Right lobe of liver (tissue), 4 donors: ENCODE measurements around the gene NXF1.

ENCODE experiments used
- CTCF ChIP-seq, 4 donors: fragments of 200-600 bp in 3 of 4; fragments of 450-650 bp in 1 of 4; IDR thresholded peaks; one replicate each; pipeline versions ENCODE4 v1.5.1 to v1.8.0; 2016 to 2022; ENCODE audit warnings: antibody characterized with exemption in 4 of 4, mild to moderate bottlenecking in 2 of 4
- POLR2A ChIP-seq: fragments of 450-650 bp; IDR thresholded peaks from one replicate; pipeline ENCODE4 v1.6.1; 2017; ENCODE audit warnings: antibody characterized with exemption, mild to moderate bottlenecking
- donor health status: DM: no; HTN: no; CAD: no.
- donor health status: DM: no; HTN: no; CAD: no.
- donor health status: DM: no; HTN: yes; CAD: no.

- TF ChIP-seq POLR2A (no peak), CTCF (IDR thresholded peaks at IDR 0.05) (no peak)
These were observed 38.9 kb upstream of the NXF1 start for GRCh38 chr11:62844154-62844553.
